OCI-LY7 (cell line): Measurements from ENCODE around the gene MED15.

Experiments used
- EZH2phosphoT487 ChIP-seq: fragments of 200-600 bp; sonication (generic); IDR thresholded peaks from 2 replicates; pipeline ENCODE4 v1.6.1; 2018; ENCODE audit warnings: low read depth, borderline replicate concordance, mild to moderate bottlenecking, mixed run types, antibody characterized with exemption, low read length, moderate library complexity, mixed read lengths
- TF ChIP-seq, protein P1 (sequence below): fragments of 200-600 bp; sonication (generic); conservative IDR thresholded peaks from 2 replicates; pipeline ENCODE4 v1.5.1; 2014; ENCODE audit warnings: mild to moderate bottlenecking, antibody characterized with exemption, low read length, moderate library complexity, mixed read lengths

DNA sequence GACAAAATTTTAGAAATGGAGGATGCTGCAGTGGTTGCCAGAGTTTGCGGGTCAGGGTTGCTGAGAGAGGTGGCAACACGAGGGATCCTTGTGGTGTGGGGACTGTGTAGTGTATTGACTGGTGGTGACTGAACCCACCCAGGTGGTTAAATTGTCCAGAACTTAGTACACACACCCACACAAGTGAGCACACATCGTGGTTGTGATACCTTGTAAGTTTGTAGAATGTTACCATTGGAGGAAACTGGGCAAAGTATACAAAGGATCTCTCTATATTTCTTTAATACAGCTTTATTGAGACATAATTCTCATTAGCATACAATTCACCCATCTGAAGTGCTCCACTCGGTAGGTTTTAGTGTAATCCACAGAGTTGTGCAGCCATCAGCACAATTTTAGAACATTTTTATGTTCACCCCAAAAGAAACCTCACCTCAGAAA lies 56.1 kb downstream of the MED15 start:
- TF ChIP-seq, protein P1, sequence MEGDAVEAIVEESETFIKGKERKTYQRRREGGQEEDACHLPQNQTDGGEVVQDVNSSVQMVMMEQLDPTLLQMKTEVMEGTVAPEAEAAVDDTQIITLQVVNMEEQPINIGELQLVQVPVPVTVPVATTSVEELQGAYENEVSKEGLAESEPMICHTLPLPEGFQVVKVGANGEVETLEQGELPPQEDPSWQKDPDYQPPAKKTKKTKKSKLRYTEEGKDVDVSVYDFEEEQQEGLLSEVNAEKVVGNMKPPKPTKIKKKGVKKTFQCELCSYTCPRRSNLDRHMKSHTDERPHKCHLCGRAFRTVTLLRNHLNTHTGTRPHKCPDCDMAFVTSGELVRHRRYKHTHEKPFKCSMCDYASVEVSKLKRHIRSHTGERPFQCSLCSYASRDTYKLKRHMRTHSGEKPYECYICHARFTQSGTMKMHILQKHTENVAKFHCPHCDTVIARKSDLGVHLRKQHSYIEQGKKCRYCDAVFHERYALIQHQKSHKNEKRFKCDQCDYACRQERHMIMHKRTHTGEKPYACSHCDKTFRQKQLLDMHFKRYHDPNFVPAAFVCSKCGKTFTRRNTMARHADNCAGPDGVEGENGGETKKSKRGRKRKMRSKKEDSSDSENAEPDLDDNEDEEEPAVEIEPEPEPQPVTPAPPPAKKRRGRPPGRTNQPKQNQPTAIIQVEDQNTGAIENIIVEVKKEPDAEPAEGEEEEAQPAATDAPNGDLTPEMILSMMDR = no peak
- no peak for TF ChIP-seq EZH2phosphoT487
